GM19239 (cell line): Measurements from ENCODE around the gene ZNF688.

Experiments
- DNase-seq: peaks from one replicate; pipeline ENCODE4 v3.0.0; 2011; ENCODE audit warnings: low spot score; ENCODE audit not compliant: insufficient read length
- FAIRE-seq: peaks from 2 replicates; lab custom pipeline; 2011; peaks lifted over from hg19 to GRCh38; lab: Jason Lieb, UNC

The ZNF688 gene

GRCh38 chr16:30588651-30589050, 17.1 kb upstream of the ZNF688 start:
- FAIRE-seq (no peak), DNase-seq (no peak)

GRCh38 chr16:30585400-30586191, 14.1 kb upstream of the ZNF688 start, which contains the start of gene ZNF785:
ZNF785 (minus strand) TSS chr16:30585697; CDS start chr16:30585611, 86 bp downstream.
- peak; percentile 98 for FAIRE-seq
- DNase-seq = peak; percentile 97

- DNase-seq = no peak
- FAIRE-seq = no peak
Measured at GRCh38 chr16:30585022-30585399, 13.5 kb upstream of the ZNF688 start.

GRCh38 chr16:30582611-30583340, 11.3 kb upstream of the ZNF688 start:
- FAIRE-seq = no peak
- no peak for DNase-seq

GRCh38 chr16:30581457-30581856, 9.9 kb upstream of the ZNF688 start:
- no peak for FAIRE-seq
- DNase-seq = no peak

- DNase-seq = no peak
- no peak for FAIRE-seq
Measured at GRCh38 chr16:30574678-30575077, 3.2 kb upstream of the ZNF688 start.

- DNase-seq (no peak), FAIRE-seq (no peak)
Measured at GRCh38 chr16:30570636-30571444, 674 bp downstream of the ZNF688 start.

- FAIRE-seq = no peak
- DNase-seq = no peak
Measured at GRCh38 chr16:30569746-30570635, 1.5 kb downstream of the ZNF688 start.

- FAIRE-seq (no peak), DNase-seq (no peak)
Measured at GRCh38 chr16:30569281-30569680, 2.2 kb downstream of the ZNF688 start.

- DNase-seq (no peak), FAIRE-seq (peak; percentile 96)
Measured at GRCh38 chr16:30567991-30568638, 3.4 kb downstream of the ZNF688 start.

GRCh38 chr16:30567160-30567990, 4.1 kb downstream of the ZNF688 start:
- no peak for DNase-seq
- no peak for FAIRE-seq

GRCh38 chr16:30566531-30566930, 5.0 kb downstream of the ZNF688 start:
- DNase-seq (no peak), FAIRE-seq (no peak)

GRCh38 chr16:30565984-30566383, 5.5 kb downstream of the ZNF688 start:
- FAIRE-seq (no peak), DNase-seq (no peak)

- no peak for FAIRE-seq
Measured at GRCh38 chr16:30565526-30565925, 6.0 kb downstream of the ZNF688 start.

GRCh38 chr16:30562021-30562420, 9.5 kb downstream of the ZNF688 start:
- DNase-seq (no peak), FAIRE-seq (no peak)

More at GRCh38 chr16:30565526-30565925, 6.0 kb downstream of the ZNF688 start:
- DNase-seq = no peak

GRCh38 chr16:30561089-30561816, 10.3 kb downstream of the ZNF688 start:
- FAIRE-seq (peak; percentile 21), DNase-seq (no peak)

GRCh38 chr16:30559690-30560089, 11.8 kb downstream of the ZNF688 start:
- FAIRE-seq = no peak
- no peak for DNase-seq
